OCI-LY7 (cell line): ENCODE results near the gene UNC79. TPM values are rescaled to one million over a fixed set of nuclear protein-coding genes. Genes with fewer than 3 reads are reported as not detected.

Experiments
- BruUV-seq: library from RNA; stranded (reverse); fragments of 400-500 nt; replicated peaks from 2 replicates; lab custom pipeline; 2021; lab: Mats Ljungman, UMichigan
- CTCF ChIA-PET: fragments of 300-600 bp; sonication (Branson Sonifier 250); formaldehyde crosslinking; loops from one replicate; lab custom pipeline; 2022; ENCODE audit warnings: antibody characterized with exemption; ENCODE audit not compliant: unreplicated experiment; lab: Charles Lee
- POLR2A ChIA-PET: fragments of 300-600 bp; sonication (Branson Sonifier 250); formaldehyde crosslinking; loops from one replicate; lab custom pipeline; 2022; ENCODE audit warnings: antibody characterized with exemption; lab: Charles Lee
- DNase-seq: peaks from one replicate; pipeline ENCODE4 v3.0.0-alpha.2; 2015; ENCODE audit warnings: low spot score
- H2AFZ ChIP-seq: fragments of 200-600 bp; sonication (generic), shearing (Covaris generic); 2 replicates; pipeline ENCODE4 v1.6.1; 2014; ENCODE audit warnings: mild to moderate bottlenecking, antibody characterized with exemption, low read length, moderate library complexity
- H3K27ac ChIP-seq: fragments of 200-600 bp; sonication (generic); 2 replicates; pipeline ENCODE4 v1.5.1; 2014; ENCODE audit warnings: mixed run types, low read depth, mild to moderate bottlenecking, moderate library complexity, low read length, inconsistent platforms; ENCODE audit not compliant: poor library complexity, severe bottlenecking
- H3K36me3 ChIP-seq: fragments of 200-600 bp; sonication (generic); 2 replicates; pipeline ENCODE4 v1.6.1; 2014; ENCODE audit warnings: mild to moderate bottlenecking, antibody characterized with exemption, low read length, moderate library complexity, mixed read lengths; ENCODE audit not compliant: insufficient read depth
- H3K4me1 ChIP-seq: fragments of 200-600 bp; sonication (generic); 2 replicates; pipeline ENCODE4 v1.5.1; 2014; ENCODE audit warnings: mild to moderate bottlenecking, low read length; ENCODE audit not compliant: insufficient read depth, poor library complexity, severe bottlenecking
- H3K4me2 ChIP-seq: fragments of 200-600 bp; sonication (generic); 2 replicates; pipeline ENCODE4 v1.6.1; 2014; ENCODE audit warnings: mild to moderate bottlenecking, low read length
- H3K4me3 ChIP-seq: fragments of 200-600 bp; sonication (generic); 2 replicates; pipeline ENCODE4 v1.5.1; 2014; ENCODE audit warnings: mild to moderate bottlenecking, low read depth, low read length; ENCODE audit not compliant: poor library complexity, severe bottlenecking
- H3K79me2 ChIP-seq: fragments of 200-600 bp; sonication (generic); 2 replicates; pipeline ENCODE4 v1.6.1; 2016; ENCODE audit warnings: low read depth, mild to moderate bottlenecking, low read length, moderate library complexity, mixed read lengths; ENCODE audit not compliant: insufficient read depth
- H3K9me2 ChIP-seq: fragments of 200-600 bp; sonication (generic); 2 replicates; pipeline ENCODE4 v1.6.1; 2016; ENCODE audit warnings: mild to moderate bottlenecking, low read length, mixed read lengths; ENCODE audit not compliant: insufficient read depth
- H3K9me3 ChIP-seq: fragments of 200-600 bp; sonication (generic); 2 replicates; pipeline ENCODE4 v1.6.1; 2014; ENCODE audit warnings: mild to moderate bottlenecking, mixed run types, low read length, mixed read lengths
- H4K20me1 ChIP-seq: fragments of 200-600 bp; sonication (generic); 2 replicates; pipeline ENCODE4 v1.6.1; 2014; ENCODE audit warnings: mild to moderate bottlenecking, antibody characterized with exemption, low read length, moderate library complexity, mixed read lengths; ENCODE audit not compliant: insufficient read depth
- CTCF ChIP-seq: fragments of 200-600 bp; sonication (generic); conservative IDR thresholded peaks from 2 replicates; pipeline ENCODE4 v1.5.1; 2014; ENCODE audit warnings: mild to moderate bottlenecking, antibody characterized with exemption, low read length, moderate library complexity, mixed read lengths
- EZH2phosphoT487 ChIP-seq: fragments of 200-600 bp; sonication (generic); IDR thresholded peaks from 2 replicates; pipeline ENCODE4 v1.6.1; 2018; ENCODE audit warnings: low read depth, borderline replicate concordance, mild to moderate bottlenecking, mixed run types, antibody characterized with exemption, low read length, moderate library complexity, mixed read lengths
- intact Hi-C: fragments of 100-400 bp; cut with micrococcal nuclease; formaldehyde crosslinking; loops from one replicate; pipeline ENCODE4 v1.10.0; 2022; ENCODE audit not compliant: unreplicated experiment
- total RNA-seq, 2 experiments: library from RNA; depleted of rRNA in 1 of 2; stranded (reverse); fragments of >200 nt in 1 of 2; shearing (Covaris generic) in 1 of 2; gene quantifications; 2 replicates each; pipeline ENCODE4 v1.2.3, GENCODE V29; 2014 to 2022

The UNC79 gene
- total RNA-seq, 2 experiments from 2014 or later = 0.17 to 0.19 TPM

DNA sequence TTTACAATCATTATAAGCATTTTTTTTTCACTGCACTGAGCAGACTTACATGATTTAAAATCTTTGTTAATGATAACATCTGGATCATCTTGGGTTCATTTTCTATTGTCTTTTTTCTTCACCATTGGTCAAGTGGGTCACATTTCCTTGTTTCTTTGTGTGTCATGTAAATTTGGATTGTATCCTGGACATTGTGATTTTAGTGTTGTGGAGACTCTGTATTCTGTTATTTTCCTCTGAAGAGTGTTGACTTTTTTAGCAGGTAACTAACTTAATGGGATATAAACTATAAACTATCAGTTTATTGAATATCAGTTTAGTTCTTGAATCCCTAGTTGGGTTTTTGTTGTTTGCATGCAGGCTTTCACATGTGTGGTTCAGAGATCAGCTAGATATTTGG lies 4.0 kb upstream of the UNC79 start:
- TF ChIP-seq EZH2phosphoT487 (no peak), CTCF (no peak)
- POLR2A ChIA-PET = interaction anchor here (0.6 kb wide), 1 partner anchor 212 kb away, joined by 3 read pairs; no protein-coding TSS in a partner anchor
- no peaks in the 10 kb centered on the region for H4K20me1 ChIP-seq
- CTCF ChIA-PET = no interaction called here
- H3K9me2 ChIP-seq = no peaks in the 10 kb centered on the region
- H2AFZ ChIP-seq = no peak overlapping the region
- H3K4me2 ChIP-seq = no peak overlapping the region
- H3K4me1 ChIP-seq = no peaks in the 10 kb centered on the region
- H3K36me3 ChIP-seq = no peaks in the 10 kb centered on the region
- BruUV-seq = no TSS peak
- H3K4me3 ChIP-seq = no peak overlapping the region
- no peak for DNase-seq
- H3K9me3 ChIP-seq = no peaks in the 10 kb centered on the region
- H3K27ac ChIP-seq = no peak overlapping the region
- intact Hi-C loops = no loop called here
- no peaks in the 10 kb centered on the region for H3K79me2 ChIP-seq

DNA sequence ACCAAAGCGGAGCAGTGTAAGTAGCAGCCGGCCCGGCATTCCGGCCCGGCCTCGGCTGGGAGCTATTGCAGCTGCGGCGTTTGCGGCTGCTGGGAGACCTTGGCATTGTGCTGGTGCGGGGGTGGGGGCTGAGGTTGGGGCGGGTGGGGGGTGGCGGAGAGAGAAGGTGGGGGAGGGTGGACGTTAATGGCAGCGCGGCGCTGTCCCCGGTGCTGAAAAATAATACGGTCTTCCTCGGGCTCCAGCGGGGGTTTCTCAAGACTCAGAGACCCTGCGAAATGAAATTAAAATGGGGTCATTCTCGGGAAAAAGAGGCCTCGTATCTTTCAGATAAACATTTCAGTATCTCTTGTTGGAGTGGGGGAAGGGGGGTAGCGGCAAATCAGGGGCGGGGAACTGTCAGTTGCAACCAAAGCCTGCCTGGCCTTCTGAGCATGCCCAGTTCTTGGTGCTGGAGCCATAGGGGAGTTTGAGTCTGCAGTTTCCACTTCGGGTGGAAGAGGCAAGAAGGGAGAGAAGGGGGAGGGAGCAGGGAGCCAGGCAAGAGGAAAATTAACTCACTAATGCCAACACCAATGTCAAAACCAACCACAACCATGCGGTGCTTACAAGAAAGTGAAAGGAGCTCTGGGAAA lies 414 bp downstream of the UNC79 start:
- intact Hi-C loops = no loop called here
- no peaks in the 10 kb centered on the region for H3K9me3 ChIP-seq
- no peak overlapping the region for H3K27ac ChIP-seq
- no TSS peak for BruUV-seq
- no peaks in the 10 kb centered on the region for H3K36me3 ChIP-seq
- ChIA-PET POLR2A (no interaction called here), CTCF (no interaction called here)
- H4K20me1 ChIP-seq = no peaks in the 10 kb centered on the region
- TF ChIP-seq EZH2phosphoT487 (no peak), CTCF (no peak)
- no peaks in the 10 kb centered on the region for H3K4me1 ChIP-seq
- H3K4me2 ChIP-seq = no peak overlapping the region
- DNase-seq = no peak
- H2AFZ ChIP-seq = no peak overlapping the region
- no peak overlapping the region for H3K4me3 ChIP-seq
- H3K79me2 ChIP-seq = no peaks in the 10 kb centered on the region
- H3K9me2 ChIP-seq = no peaks in the 10 kb centered on the region

- BruUV-seq = no TSS peak
- Histone ChIP-seq H4K20me1 (no peaks in the 10 kb centered on the region), H2AFZ (no peak overlapping the region), H3K36me3 (no peaks in the 10 kb centered on the region), H3K9me3 (no peaks in the 10 kb centered on the region), H3K27ac (no peak overlapping the region), H3K9me2 (no peaks in the 10 kb centered on the region), H3K4me3 (no peak overlapping the region), H3K4me2 (no peak overlapping the region), H3K4me1 (no peaks in the 10 kb centered on the region), H3K79me2 (no peaks in the 10 kb centered on the region)
- intact Hi-C loops = no loop called here
- POLR2A ChIA-PET = no interaction called here
- CTCF ChIA-PET = no interaction called here
- TF ChIP-seq EZH2phosphoT487 = no peak
- no peak for DNase-seq
These were observed 23.5 kb downstream of the UNC79 start for GRCh38 chr14:93454224-93454623.
